Endothelial cell of hepatic sinusoid (primary cell): ENCODE results near the gene FKBP1C.

Experiments
- in situ Hi-C: cut with HindIII; loops from 2 replicates; pipeline ENCODE4 v1.10.0; 2017; ENCODE audit warnings: low sequenced_read_pairs

Gene FKBP1C

GRCh38 chr6:63259153-63259552 is 47.9 kb downstream of the FKBP1C start:
- in situ Hi-C loops: no loop called here

GRCh38 chr6:63261820-63262219 is 50.6 kb downstream of the FKBP1C start:
- in situ Hi-C loops: no loop called here
